Tracheal epithelial cell (primary cell): ENCODE measurements around the gene OR4C46. TPM values are rescaled to one million over a fixed set of nuclear protein-coding genes. Genes with fewer than 3 reads are reported as not detected.

Source experiments
- total RNA-seq: library from RNA; depleted of rRNA; stranded (reverse); fragments of >200 nt; gene quantifications from 2 replicates; pipeline ENCODE4 v1.2.1, GENCODE V29; 2014

Gene OR4C46
- not detected in 2 replicates for total RNA-seq

GRCh38 chr11:54603898-54604297 lies at the start of gene OR4C46:
Gene OR4C46, minus strand, starts transcription at chr11:54603998. Its CDS starts 0 bp downstream, at chr11:54603998.

Other genes starting within 250 kb of the OR4C46 start
- gene OR4A5, start 102.8 kb upstream of the OR4C46 start, total RNA-seq: not detected in 2 replicates